Measurements from ENCODE around the gene C22orf23.

Gene C22orf23

GRCh38 chr22:37926358-37926757 lies 27.0 kb downstream of the C22orf23 start (continued):
- TF ChIP-seq ZBTB49 (tag by site-specific recombination; IDR thresholded peaks at IDR 0.05; ENCODE audit: low read depth) (no peak), ZBTB20 (tag by site-specific recombination; IDR thresholded peaks at IDR 0.05) (no peak), ZFP3 (tag by site-specific recombination; IDR thresholded peaks at IDR 0.05; ENCODE audit: low read depth) (no peak)

DNA sequence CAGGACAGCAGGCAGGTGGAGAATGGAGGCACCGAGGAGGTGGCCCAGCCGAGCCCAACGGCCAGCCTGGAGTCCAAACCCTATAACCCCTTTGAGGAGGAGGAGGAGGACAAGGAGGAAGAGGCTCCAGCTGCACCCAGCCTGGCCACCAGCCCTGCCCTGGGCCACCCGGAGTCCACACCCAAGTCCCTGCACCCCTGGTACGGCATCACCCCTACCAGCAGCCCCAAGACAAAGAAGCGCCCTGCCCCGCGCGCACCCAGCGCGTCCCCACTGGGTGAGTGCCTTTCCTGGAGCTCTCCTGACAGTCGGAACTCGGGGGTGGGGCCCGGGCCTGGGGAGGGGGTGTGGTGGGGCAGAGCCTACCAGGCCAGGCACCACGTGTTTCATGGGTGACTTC lies 27.6 kb downstream of the C22orf23 start:
- Histone ChIP-seq H3K9me3 (ENCODE audit: control insufficient read depth, insufficient read depth, low read depth, low read length) (no peaks in the 10 kb centered on the region), H3K36me3 (ENCODE audit: control insufficient read depth in 2 of 2, insufficient read depth in 1 of 2, low read length in 2 of 2) (peaks cover 17 to 89% of the 10 kb centered on the region in 2 experiments), H3K4me1 (ENCODE audit: control insufficient read depth, insufficient read depth, low read length) (no peaks in the 10 kb centered on the region), H3K27ac (ENCODE audit: extremely low read depth, low read depth, low read length) (no peak overlapping the region), H3K4me3 (ENCODE audit: low read depth, low read length) (no peak overlapping the region)
- TF ChIP-seq, protein P1, sequence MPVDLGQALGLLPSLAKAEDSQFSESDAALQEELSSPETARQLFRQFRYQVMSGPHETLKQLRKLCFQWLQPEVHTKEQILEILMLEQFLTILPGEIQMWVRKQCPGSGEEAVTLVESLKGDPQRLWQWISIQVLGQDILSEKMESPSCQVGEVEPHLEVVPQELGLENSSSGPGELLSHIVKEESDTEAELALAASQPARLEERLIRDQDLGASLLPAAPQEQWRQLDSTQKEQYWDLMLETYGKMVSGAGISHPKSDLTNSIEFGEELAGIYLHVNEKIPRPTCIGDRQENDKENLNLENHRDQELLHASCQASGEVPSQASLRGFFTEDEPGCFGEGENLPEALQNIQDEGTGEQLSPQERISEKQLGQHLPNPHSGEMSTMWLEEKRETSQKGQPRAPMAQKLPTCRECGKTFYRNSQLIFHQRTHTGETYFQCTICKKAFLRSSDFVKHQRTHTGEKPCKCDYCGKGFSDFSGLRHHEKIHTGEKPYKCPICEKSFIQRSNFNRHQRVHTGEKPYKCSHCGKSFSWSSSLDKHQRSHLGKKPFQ (tag by site-specific recombination; IDR thresholded peaks at IDR 0.05) = no peak
- TF ChIP-seq EGR2 (tag by site-specific recombination; IDR thresholded peaks at IDR 0.05; ENCODE audit: low read depth) (no peak), ZNF664 (tag by site-specific recombination; IDR thresholded peaks at IDR 0.05) (no peak)
- POLR2A ChIA-PET = interaction anchor here (0.5 to 1.1 kb wide), 3 partner anchors 11 to 106 kb away, joined by 3 to 4 read pairs (median 3); partner anchors contain the start of genes C22orf23 and POLR2F
- CTCF ChIA-PET = interaction anchor here (0.6 kb wide), 1 partner anchor 9 kb away, joined by 3 read pairs; no protein-coding TSS in a partner anchor

DNA sequence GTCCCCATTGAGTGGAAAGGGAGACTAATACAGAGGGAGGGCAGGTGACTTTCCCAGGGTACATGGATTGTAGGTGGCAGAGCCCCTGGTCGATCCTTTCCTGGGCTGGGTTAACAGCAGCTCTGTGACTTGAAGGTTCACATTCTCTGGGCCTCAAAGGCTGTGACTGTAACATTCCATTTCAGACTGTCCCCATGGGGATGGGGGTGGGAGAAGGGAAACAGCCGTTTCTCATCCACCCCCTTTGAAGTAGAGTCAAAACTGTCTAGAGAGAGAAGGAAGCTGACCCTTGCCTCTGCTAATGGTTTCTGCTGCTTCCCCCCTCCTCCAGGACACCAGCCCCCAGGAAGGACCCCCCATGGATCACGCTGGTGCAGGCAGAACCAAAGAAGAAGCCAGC lies 28.1 kb downstream of the C22orf23 start:
- ChIA-PET CTCF (interaction anchor here (0.6 kb wide), 1 partner anchor 10 kb away, joined by 3 read pairs; no protein-coding TSS in a partner anchor), POLR2A (interaction anchor here (0.5 to 0.7 kb wide), 3 partner anchors 11 to 122 kb away, joined by 3 to 4 read pairs (median 3); no protein-coding TSS in a partner anchor)
- no peaks in the 10 kb centered on the region for H3K4me1 ChIP-seq (ENCODE audit: control insufficient read depth, insufficient read depth, low read length)
- no peak overlapping the region for H3K4me3 ChIP-seq (ENCODE audit: low read depth, low read length)
- 0 out of 2 replicates have a peak overlapping the region, but pooled peaks have one; percentile 24 for H3K27ac ChIP-seq (ENCODE audit: extremely low read depth, low read depth, low read length)
- H3K36me3 ChIP-seq (ENCODE audit: control insufficient read depth in 2 of 2, insufficient read depth in 1 of 2, low read length in 2 of 2) = peaks cover 21 to 85% of the 10 kb centered on the region in 2 experiments
- H3K9me3 ChIP-seq (ENCODE audit: control insufficient read depth, insufficient read depth, low read depth, low read length) = no peaks in the 10 kb centered on the region
- TF ChIP-seq GLIS2 (tag by site-specific recombination; IDR thresholded peaks at IDR 0.05) = 0 out of 2 replicates have a peak, but pooled peaks have one; percentile 22
- no peak for TF ChIP-seq ZNF48 (tag by site-specific recombination; IDR thresholded peaks at IDR 0.05)

- H3K9me3 ChIP-seq (ENCODE audit: control insufficient read depth, insufficient read depth, low read depth, low read length) = no peaks in the 10 kb centered on the region
- TF ChIP-seq GLIS1 (tag by site-specific recombination; IDR thresholded peaks at IDR 0.05) (0 out of 2 replicates have a peak, but pooled peaks have one; percentile 6), KLF17 (tag by site-specific recombination; IDR thresholded peaks at IDR 0.05) (no peak), ZIC2 (tag by site-specific recombination; IDR thresholded peaks at IDR 0.05) (0 out of 2 replicates have a peak, but pooled peaks have one; percentile 29), RBAK (tag by site-specific recombination; IDR thresholded peaks at IDR 0.05) (no peak), ZNF24 (tag by site-specific recombination; IDR thresholded peaks at IDR 0.05) (no peak), GLIS2 (tag by site-specific recombination; IDR thresholded peaks at IDR 0.05) (peak; percentile 14; the same call in 1 of the 2 replicates)
- CTCF ChIA-PET = no interaction called here
- H3K36me3 ChIP-seq (ENCODE audit: control insufficient read depth in 2 of 2, insufficient read depth in 1 of 2, low read length in 2 of 2) = peaks cover 29 to 85% of the 10 kb centered on the region in 2 experiments
- no peak overlapping the region for H3K27ac ChIP-seq (ENCODE audit: extremely low read depth, low read depth, low read length)
- no peak overlapping the region for H3K4me3 ChIP-seq (ENCODE audit: low read depth, low read length)
- POLR2A ChIA-PET = interaction anchor here (0.6 to 1.1 kb wide), 3 partner anchors 8 to 121 kb away, joined by 3 to 8 read pairs (median 3); no protein-coding TSS in a partner anchor
- H3K4me1 ChIP-seq (ENCODE audit: control insufficient read depth, insufficient read depth, low read length) = no peaks in the 10 kb centered on the region
Observed at GRCh38 chr22:37924386-37925065, 28.9 kb downstream of the C22orf23 start.
